Left colon (tissue), 2 donors: ENCODE data around the gene ARPC2. TPM values are rescaled to one million over a fixed set of nuclear protein-coding genes. Genes with fewer than 3 reads are reported as not detected.
"Not testable (repeated sequence)": the region's sequence is repeated elsewhere in the genome, so short reads cannot be mapped to it uniquely, and the experiment has no call there.

ENCODE experiments used
- ATAC-seq: fragments of 200-7000 bp; cut with Tn5 transposase; one replicate; pipeline ENCODE4 v1.9.1; 2020; ENCODE audit warnings: mild to moderate bottlenecking, moderate library complexity
- DNase-seq, 2 donors: peaks; one replicate each; pipeline ENCODE4 v3.0.0-alpha.2; 2020
- intact Hi-C, 2 donors: fragments of 100-400 bp; cut with DNase I in 1 of 2; cut with micrococcal nuclease in 1 of 2; formaldehyde crosslinking; loops; one replicate each; pipeline versions ENCODE4 v1.11.2 to v1.14.0; 2022; cut with DNase I, micrococcal nuclease
- long read RNA-seq: library from polyadenylated mRNA; unstranded; transcript quantifications from one replicate; pipeline ENCODE4 v2.0.0, GENCODE V29; 2021
- total RNA-seq, 2 donors: library from RNA; stranded (reverse); fragmentation: NEBNext Ultra II Directional; extraction: Animal tissue kit (Norgen Biotek cat#: 25700); gene quantifications; one replicate each; pipeline ENCODE4 v1.2.1, GENCODE V29; 2021
- donor health status: DM: no; HTN: no; CAD: no.
- donor health status: DM: yes; HTN: yes; CAD: no.

Gene ARPC2
- 100 to 1,000 TPM; 304 to 347 TPM for total RNA-seq
- long read RNA-seq, transcript ARPC2-201 (10 exons, 1,605 nt), result minor isoform, 8 of 637 reads
- long read RNA-seq, transcript ARPC2-209 (7 exons, 2,226 nt), result minor isoform, 11 of 637 reads
- long read RNA-seq, transcript ARPC2-202 (11 exons, 1,505 nt), result major isoform, 506 of 637 reads
- long read RNA-seq, partial matches to known transcripts, result 87 of 637 reads
- long read RNA-seq, other reads (novel, unspliced or antisense), result 21 of 637 reads

DNA sequence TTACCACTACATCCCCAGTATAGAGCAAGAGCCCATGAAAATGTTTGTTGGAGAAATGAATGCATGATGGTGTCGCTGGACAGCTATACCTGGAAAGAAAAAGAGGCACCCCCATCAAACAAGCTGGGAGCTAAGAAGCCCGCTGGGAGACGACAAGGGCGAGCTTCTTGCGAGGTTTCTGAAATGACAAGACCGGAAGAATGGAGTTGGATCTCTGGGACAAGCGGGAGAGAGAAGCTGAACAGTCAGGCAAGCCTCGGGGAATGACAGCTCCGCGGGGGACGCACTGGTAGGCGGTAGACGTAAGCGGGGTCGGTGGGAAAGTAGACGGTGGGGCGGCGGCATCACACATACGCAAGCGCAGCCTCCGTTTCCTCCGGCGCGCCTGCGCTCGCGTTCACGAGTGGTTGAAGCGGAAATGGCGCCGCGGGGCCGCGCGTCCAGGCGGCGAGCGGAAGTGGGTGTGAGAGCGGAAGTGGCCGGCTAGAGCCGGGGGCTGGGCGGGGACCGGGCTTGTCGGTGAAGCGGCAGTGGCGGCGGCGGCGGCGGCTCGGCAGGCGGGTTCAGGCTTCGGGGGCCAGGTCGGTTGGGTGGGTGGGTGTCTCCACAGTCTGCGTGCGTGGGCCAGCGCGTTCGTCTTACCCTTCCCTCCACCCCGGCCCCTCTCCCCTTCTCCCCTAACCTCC lies at the start of gene ARPC2:
TSS of gene ARPC2 (plus strand) at position 516 of the 686 bp plus-strand sequence. CDS start 282 bp downstream, outside the sequence.
- intact Hi-C loops, result loop anchor here in 1 of 2 donors (5.0 kb wide), 1 partner anchor 45 kb away; the partner anchor contains the start of gene GPBAR1
- ATAC-seq, result peak; percentile 95

DNA sequence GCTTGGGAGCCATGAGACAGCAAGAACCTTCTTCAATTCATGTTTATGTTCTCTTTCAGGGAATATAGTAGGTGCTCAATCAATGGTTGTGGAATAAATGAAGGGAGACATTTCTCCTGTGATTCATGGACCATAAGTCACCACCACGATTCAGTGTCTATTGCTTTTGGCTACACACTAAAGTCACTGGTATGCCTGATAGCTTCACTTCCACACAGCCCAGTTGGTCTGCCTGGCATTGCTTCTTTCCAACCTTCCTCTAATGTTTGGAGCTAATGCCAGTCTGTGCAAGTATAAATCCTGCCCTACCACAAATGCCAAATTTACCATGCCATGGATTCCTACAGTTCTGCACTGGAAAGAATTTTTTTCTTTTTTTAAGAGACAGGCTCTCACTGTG lies 49.0 kb upstream of the ARPC2 start:
- DNase-seq (no peak), ATAC-seq (no peak)
- intact Hi-C loops, result no loop called here

More for the DNA sequence above, at the start of gene ARPC2:
- DNase-seq, result peak; percentile 92 to 97

DNA sequence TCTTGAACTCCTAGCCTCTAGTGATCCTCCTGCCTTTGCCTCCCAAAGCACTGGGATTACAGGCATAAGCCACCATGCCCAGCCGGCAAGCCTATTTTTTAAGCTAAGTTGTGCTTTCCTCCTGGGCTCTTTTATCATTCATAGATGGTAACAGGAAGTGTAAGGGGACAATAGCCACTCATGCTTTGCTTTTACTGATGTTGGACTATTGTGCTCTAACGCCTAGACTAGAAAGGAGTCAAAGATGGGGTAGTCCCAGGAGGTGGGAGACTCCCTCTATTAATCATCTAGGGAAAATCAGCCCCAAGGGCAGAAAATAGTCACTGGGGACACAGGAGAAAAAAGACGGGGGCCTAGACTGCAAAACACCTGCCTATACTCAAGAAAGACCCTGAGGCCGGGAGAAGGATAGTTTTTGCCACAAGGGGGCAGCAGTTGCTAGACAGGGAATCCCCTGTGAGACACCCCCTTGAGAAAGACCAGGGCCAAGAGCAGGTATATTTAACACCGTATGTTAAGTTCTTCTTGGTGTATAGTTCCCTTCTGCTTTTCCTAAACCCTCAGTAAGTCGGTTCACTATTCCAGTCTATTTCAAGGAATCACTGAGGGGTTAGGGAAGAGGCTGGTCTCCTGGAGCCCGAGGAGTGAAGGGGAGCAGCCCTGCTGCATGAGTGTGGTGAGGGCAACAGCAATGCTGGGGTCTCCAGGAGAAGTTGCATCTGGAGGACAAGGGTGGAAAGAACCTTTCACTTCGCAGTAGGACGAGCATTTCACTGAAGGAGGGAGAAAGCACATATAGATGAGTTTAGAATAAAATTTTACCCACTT lies 48.1 kb upstream of the ARPC2 start:
- peak; percentile 35 to 70 for DNase-seq
- ATAC-seq, result peak; percentile 62
- intact Hi-C loops, result no loop called here

DNA sequence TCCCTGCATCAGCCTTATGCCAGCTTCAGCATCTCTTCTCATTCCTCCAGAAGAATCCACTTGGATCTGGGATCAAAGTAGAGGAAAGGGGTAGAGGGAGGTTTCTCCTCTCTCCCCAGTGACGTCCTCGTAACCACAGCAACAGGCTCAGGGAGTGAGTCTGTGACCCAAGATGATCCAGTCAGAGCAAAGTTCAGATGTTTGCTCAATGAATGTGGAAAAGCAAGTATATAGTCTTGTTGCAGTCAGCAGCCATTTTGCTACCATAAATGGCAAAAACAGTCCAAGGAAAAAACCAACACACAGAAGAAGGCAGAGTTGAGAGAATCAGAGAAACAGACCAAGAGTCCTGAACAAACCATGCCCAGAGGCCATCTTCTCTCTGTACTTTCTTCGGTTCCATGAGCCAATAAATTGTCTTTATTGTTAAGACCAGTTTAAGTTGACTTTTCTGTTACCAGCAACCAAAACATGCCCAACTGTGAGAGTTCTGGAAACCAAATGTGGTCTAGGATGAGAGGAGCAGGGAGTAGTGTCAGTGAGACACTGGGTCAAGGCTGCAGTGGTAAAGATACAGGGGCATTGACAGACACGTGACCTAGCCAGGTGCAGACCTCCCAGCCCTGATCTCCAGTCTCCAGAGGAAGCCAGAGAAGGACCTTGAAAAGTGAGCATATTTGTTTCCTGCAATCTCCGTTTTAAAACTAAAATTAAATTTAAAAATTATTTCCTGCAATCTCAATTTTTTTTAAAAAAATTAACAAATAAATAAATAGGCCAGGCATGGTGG lies 47.0 kb upstream of the ARPC2 start:
- DNase-seq, result peak in 1 of 2 donors; percentile 13
- intact Hi-C loops, result no loop called here
- ATAC-seq, result peak; percentile 72

DNA sequence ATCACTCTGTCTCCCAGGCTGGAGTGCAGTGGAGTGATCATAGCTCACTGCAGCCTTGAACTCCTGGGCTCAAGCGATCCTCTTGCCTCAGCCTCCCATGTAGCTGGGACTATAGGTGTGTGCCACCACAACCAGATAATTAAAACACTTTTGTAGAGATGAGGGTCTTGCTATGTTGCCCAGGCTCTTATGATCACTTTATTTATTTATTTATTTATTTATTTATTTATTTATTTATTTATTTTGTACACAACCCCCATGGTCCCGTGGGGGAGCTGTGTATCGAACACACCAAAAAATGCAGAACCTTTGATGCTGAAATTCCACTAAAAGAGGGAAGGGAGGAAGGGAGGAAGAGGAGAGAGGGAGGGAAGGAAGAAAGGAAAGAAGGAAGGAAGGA lies 45.2 kb upstream of the ARPC2 start:
- ATAC-seq, intact Hi-C loops, DNase-seq: not testable (repeated sequence)

DNA sequence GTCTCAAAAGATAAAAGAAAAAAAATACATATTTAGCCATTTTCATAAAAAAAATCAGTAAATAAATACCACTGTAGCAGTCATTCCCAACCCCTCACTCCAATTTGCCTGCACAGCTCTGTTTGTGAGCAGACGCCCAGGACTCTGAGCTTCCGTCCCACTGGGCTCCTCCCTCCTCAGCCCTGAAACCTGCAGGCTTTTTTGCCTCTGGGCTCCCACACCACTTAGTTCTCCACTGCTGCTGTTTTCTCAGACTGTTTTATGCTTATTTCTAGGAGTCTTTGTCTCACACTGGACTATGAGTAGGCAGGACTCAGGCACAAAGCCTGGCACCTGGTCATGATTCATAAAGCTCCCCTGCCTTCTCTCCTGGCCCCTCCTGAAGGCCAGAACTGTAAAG lies 44.1 kb upstream of the ARPC2 start:
- ATAC-seq, result no peak
- no peak for DNase-seq
- intact Hi-C loops, result no loop called here

DNA sequence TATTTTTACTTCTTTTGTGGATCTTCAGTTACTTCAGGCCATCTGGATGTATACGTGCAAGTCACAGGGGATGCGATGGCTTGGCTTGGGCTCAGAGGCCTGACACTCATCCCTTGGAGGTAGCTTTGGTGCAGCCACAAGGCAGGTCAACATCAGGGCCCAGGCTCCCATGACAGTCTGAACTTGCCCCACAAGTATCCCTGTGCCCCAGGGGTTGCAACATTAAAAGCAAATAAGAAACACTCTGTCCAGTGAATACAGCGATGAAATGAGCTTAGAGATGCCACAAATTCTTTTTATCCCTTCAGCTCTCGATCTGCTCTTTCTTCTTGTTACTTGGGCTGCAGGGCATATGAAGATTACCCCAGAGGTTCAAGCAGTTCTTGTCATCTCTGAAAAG lies 37.2 kb upstream of the ARPC2 start:
- intact Hi-C loops, result no loop called here
- ATAC-seq, result no peak
- DNase-seq, result no peak

DNA sequence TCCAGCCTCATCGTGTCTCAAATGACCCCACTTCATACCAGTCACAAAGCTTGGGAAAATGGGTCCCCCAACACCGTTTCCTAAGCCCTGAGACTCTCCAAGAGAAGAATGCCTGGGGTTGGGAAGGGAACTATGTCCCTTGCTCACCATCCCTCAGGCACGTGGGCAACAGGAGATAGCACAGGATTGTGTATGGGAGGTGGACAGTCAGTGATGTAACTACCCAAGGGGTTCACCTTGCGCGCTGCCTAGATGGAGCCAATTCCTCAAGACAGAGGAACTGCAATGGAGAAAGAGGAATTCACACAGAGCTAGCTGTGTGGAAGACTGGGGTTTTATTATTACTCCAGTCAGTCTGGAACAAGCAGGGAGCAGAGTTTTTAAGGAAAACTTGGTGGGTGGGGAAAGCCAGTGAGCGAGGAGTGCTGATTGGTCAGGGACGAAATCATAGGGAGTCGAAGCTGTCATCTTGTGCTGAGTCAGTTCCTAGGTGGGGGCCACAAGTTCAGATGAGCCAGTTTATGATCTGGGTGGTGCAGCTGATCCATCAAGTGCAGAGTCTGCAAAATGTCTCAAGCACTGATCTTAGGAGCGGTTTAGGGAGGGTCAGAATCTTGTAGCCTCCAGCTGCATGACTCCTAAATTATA lies 36.4 kb upstream of the ARPC2 start:
- intact Hi-C loops, result no loop called here
- ATAC-seq (peak; percentile 69), DNase-seq (peak; percentile 21 to 38)

DNA sequence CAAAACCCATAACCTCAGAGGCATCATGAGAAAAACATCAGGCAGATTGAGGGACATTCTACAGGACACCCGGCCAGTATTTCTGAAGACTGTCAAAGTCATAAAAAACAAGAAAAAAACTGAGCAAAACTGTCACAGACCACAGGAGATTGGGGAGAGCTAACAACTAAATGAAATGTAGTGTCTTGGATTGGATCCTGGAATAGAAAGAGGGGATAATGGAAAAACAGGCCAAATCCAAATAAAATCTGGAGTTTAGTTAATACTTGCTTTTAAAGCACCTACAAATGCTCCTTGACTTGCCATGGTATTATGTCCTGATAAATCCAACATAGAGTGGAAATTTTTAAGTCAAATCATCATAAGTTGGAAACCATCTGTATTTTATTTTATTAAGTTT lies 32.7 kb upstream of the ARPC2 start:
- intact Hi-C loops, result no loop called here
- ATAC-seq, result no peak

DNA sequence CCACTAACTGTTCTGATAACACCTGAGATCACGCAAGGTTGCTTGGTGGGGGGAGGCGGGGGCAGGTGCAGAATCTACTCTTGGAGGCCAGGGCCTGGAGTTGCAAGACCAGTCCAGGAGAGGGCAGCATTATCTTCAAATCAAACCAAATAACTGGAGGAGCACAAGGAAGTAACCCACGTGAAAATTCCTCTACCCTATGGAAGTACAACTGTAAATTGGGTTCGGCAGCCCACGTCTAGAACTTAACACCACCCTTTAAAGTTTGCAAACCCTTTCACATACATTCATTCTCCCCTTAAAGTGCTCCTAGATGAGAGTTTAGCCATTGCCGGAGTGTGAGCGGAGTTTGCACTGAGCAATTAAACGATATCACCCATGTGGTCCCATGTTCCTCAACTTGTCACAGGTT lies 30.6 kb upstream of the ARPC2 start:
- intact Hi-C loops, result loop anchor here in 1 of 2 donors (5.0 kb wide), 1 partner anchor 86 kb away; the partner anchor contains the start of genes AAMP and PNKD
- peak; percentile 96 for ATAC-seq
- DNase-seq, result peak; percentile 63 to 81

More for the DNA sequence above, 32.7 kb upstream of the ARPC2 start:
- DNase-seq, result no peak

DNA sequence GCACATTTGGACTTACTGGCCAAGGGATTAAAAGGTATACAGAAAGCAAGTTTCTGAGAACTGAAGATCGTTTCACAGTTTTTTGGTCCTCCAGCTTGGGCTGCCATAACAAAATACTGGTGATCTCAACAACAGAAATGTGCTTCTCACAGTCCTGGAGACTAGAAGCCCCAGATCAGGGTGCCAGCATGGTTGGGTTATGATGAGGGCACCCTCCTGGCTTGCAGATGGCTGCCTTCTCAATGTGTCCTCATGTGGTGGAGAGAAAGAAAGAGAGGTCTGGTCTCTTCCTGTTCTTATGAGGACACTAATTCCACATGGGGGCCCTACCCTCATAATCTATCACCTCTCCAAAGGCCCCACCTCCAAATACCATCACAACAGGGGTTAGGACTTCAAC lies 30.1 kb upstream of the ARPC2 start:
- ATAC-seq, result peak; percentile 4
- intact Hi-C loops, result loop anchor here in 1 of 2 donors (5.0 kb wide), 1 partner anchor 85 kb away; the partner anchor contains the start of genes AAMP and PNKD
- DNase-seq, result no peak

DNA sequence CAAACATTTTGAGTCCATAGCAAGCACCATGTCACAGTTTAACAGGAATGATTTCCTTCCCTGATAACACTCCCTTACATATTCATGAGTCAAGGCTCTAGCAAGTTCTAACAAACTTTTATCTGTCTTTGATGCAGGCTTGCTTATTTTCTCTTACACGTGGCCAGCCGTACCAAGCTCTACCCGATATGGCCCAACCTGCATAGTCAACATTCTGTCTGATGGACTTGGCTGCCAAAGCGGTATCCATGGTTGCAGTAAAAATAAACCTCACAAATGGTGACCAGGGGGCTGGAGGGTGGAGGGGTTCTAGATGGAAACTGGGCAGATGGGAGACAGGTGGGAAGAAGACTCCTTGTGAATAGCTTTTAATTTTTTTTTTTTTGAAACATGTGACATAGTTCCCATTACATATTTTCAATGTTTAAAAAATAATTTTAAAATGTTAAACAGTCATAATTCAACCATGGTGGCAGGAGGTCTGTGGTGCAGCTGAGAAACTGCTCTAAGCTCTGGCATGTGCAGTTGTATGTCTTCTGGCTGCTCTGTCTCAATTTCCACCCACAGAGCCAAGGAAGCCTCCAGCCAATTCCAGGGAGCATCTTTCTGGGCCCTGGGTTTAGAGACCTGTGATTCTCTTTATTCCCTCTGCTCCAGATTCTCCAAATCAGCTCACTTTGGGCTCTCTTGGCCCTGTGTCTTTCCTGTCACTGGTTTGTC lies 29.5 kb upstream of the ARPC2 start:
- ATAC-seq (no peak), DNase-seq (peak in 1 of 2 donors; percentile 39)
- intact Hi-C loops, result loop anchor here in 1 of 2 donors (5.0 kb wide), 1 partner anchor 85 kb away; the partner anchor contains the start of genes AAMP and PNKD

DNA sequence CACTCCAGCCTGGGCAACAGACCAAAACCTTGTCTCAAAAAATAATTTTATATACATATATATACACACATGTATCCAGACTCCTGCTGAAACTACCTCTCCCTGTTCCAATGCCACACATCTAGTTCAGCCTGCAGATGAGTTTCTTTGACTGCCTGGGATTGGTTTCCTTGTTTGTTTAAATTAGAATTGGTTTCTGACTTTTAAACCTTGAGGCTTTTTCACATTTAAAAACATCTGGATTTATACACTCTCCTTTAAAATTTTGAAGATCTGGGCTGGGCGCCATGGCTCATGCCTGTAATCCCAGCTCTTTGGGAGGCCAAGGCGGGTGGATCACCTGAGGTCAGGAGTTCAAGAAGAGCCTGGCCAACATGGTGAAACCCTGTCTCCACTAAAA lies 28.5 kb upstream of the ARPC2 start:
- ATAC-seq, result no peak
- no peak for DNase-seq
- intact Hi-C loops, result loop anchor here in 1 of 2 donors (5.0 kb wide), 1 partner anchor 84 kb away; the partner anchor contains the start of genes AAMP and PNKD

DNA sequence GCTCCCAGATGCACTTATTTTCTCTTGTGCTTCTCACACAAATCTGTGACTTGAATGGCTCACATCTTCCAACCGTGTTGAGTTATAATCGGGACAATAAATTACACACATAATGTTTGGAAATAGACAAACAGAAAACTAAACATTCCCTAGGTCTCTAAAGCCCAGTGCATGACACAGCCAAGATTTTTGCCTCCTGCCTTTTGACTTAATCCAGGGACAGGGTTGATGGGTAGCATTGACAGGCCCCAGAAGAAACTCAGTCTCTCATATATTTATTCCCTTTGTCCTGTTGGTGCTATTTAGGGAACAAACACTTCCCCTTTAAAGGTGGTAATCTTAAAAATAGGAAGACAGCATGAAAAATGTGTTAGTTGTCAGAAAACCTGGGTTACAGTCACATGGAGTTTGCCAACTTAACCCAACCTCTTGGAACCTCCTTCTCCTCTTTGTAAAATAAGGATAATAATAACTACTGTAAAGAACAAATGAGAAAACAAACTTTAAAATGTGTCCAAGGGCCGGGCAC lies 24.0 kb upstream of the ARPC2 start:
- intact Hi-C loops, result no loop called here
- ATAC-seq (no peak), DNase-seq (no peak)

DNA sequence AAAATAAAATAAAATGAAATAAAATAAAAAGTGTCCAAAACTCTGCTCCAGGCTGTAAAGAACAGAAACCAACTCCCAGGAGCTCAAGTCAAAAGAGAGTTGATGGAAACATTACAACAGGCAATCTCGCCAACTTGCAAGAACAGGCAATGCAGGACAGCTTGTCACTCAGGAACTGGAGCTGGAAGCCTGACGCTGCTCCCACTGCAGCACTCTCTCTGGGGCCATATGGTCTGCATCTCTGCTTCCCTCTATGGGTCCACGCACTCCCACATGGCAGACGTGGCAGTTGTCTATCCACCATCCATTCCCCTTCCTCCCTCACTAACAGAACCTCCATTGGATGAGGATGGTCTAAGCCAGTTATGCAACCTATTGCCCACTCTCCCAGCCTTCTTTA lies 23.3 kb upstream of the ARPC2 start:
- ATAC-seq (no peak), DNase-seq (no peak)
- intact Hi-C loops, result no loop called here

DNA sequence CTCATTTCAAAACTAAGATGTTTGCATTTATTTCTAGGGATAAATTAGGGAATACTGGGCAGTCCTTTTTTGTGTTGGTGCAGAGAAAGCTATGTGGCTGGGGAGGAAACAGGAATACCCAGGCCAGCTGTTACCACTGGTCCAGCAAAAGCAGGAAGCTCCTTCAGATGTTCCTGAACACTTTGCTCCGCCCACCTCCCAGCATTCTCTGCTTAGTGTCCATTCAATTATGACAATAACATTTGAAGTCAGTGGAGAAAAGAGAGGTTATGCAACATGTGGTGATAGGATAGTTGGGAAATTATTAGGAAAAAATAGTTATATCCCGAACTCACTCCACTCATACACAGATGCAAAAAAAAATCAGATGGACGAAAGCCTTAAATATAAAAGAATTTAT lies 22.1 kb upstream of the ARPC2 start:
- ATAC-seq (no peak), DNase-seq (peak in 1 of 2 donors; percentile 41)
- intact Hi-C loops, result no loop called here

DNA sequence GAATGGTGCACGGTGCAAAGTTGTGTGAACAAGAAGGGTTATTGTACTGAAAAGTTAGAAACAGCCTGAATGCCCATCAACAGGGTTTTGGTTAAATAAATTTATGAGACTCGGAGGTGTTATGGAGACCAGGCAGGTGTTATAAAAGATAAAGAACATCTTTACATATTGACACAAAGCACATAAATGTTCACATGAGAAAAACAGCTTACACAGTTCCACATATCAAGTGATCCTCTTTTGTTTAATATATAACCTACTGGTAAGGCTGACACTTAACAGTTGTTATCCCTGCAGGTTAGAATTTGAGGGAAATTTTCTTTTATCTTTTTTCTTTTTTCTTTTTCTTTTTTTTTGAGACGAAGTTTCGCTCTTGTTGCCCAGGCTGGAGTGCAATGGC lies 20.0 kb upstream of the ARPC2 start:
- DNase-seq, result no peak
- peak; percentile 84 for ATAC-seq
- intact Hi-C loops, result no loop called here
